ENCODE results near the gene LYPLA2.

Gene LYPLA2

GRCh38 chr1:23763041-23763577 is 27.8 kb upstream of the LYPLA2 start:
- WGBS (ENCODE audit: extremely low coverage, insufficient coverage, insufficient read length): no CpG with 5 or more reads among the region's 7 CpGs

GRCh38 chr1:23768733-23769132 is 22.2 kb upstream of the LYPLA2 start:
- Histone ChIP-seq H2BK5ac (ENCODE audit: low read depth, low read length, poor library complexity) (no peak overlapping the region), H3K4me2 (ENCODE audit: low read length) (no peak overlapping the region), H3K27ac (ENCODE audit: low read depth, low read length) (no peak overlapping the region), H3K4me1 (ENCODE audit: control insufficient read depth in 1 of 2, insufficient read depth in 2 of 2, low read length in 2 of 2) (peaks cover 3% of the 10 kb centered on the region in 2 experiments), H3K4ac (ENCODE audit: low read depth, low read length) (no peak overlapping the region), H3K79me1 (ENCODE audit: low read length) (no peaks in the 10 kb centered on the region), H3K23ac (ENCODE audit: low read length) (no peak overlapping the region), H3K79me2 (ENCODE audit: control insufficient read depth, insufficient read depth, low read length, poor library complexity) (no peaks in the 10 kb centered on the region), H3K18ac (ENCODE audit: low read length) (peak overlapping the region; percentile 42), H3K36me3 (ENCODE audit: control insufficient read depth in 1 of 2, insufficient read depth in 2 of 2, low read length in 2 of 2) (peaks cover 10 to 18% of the 10 kb centered on the region in 2 experiments), H2AFZ (ENCODE audit: insufficient read depth, low read length, poor library complexity) (no peak overlapping the region), H3K27me3 (ENCODE audit: insufficient read depth, low read length) (no peaks in the 10 kb centered on the region), H3K4me3 (ENCODE audit: low read depth, low read length) (no peak overlapping the region), H3K9ac (ENCODE audit: low read length) (no peak overlapping the region), H4K91ac (ENCODE audit: low read depth, low read length) (no peak overlapping the region), H2BK120ac (ENCODE audit: insufficient read depth, low read length, poor library complexity) (no peak overlapping the region), H2AK5ac (ENCODE audit: low read length) (no peak overlapping the region), H4K12ac (ENCODE audit: low read depth, low read length) (no peak overlapping the region), H3K9me3 (ENCODE audit: insufficient read depth, low read depth, low read length) (no peaks in the 10 kb centered on the region), H4K8ac (ENCODE audit: low read depth, low read length) (no peak overlapping the region), H2BK12ac (ENCODE audit: low read length) (no peak overlapping the region), H3K14ac (ENCODE audit: low read length) (no peak overlapping the region)
- no peak for DNase-seq
- no CpG with 5 or more reads among the region's 5 CpGs for WGBS (ENCODE audit: extremely low coverage, insufficient coverage, insufficient read length)

More at GRCh38 chr1:23763041-23763577, 27.8 kb upstream of the LYPLA2 start:
- H2AK5ac ChIP-seq (ENCODE audit: low read length): no peak overlapping the region
- no peaks in the 10 kb centered on the region for H3K79me2 ChIP-seq (ENCODE audit: control insufficient read depth, insufficient read depth, low read length, poor library complexity)
- no peak overlapping the region for H3K27ac ChIP-seq (ENCODE audit: low read depth, low read length)
- H3K9me3 ChIP-seq (ENCODE audit: insufficient read depth, low read depth, low read length): no peaks in the 10 kb centered on the region
- no peak overlapping the region for H3K14ac ChIP-seq (ENCODE audit: low read length)
- no peak overlapping the region for H3K4me2 ChIP-seq (ENCODE audit: low read length)
- H4K8ac ChIP-seq (ENCODE audit: low read depth, low read length): no peak overlapping the region
- no peak overlapping the region for H3K9ac ChIP-seq (ENCODE audit: low read length)
- H4K12ac ChIP-seq (ENCODE audit: low read depth, low read length): no peak overlapping the region
- H3K4ac ChIP-seq (ENCODE audit: low read depth, low read length): no peak overlapping the region
- H2AFZ ChIP-seq (ENCODE audit: insufficient read depth, low read length, poor library complexity): no peak overlapping the region
- no peak overlapping the region for H2BK12ac ChIP-seq (ENCODE audit: low read length)
- peaks cover 37 to 46% of the 10 kb centered on the region in 2 experiments for H3K36me3 ChIP-seq (ENCODE audit: control insufficient read depth in 1 of 2, insufficient read depth in 2 of 2, low read length in 2 of 2)
- no peak overlapping the region for H2BK5ac ChIP-seq (ENCODE audit: low read depth, low read length, poor library complexity)
- no peak overlapping the region for H2BK120ac ChIP-seq (ENCODE audit: insufficient read depth, low read length, poor library complexity)
- no peak overlapping the region for H4K91ac ChIP-seq (ENCODE audit: low read depth, low read length)
- no peaks in the 10 kb centered on the region for H3K4me1 ChIP-seq (ENCODE audit: control insufficient read depth in 1 of 2, insufficient read depth in 2 of 2, low read length in 2 of 2)
- no peak overlapping the region for H3K4me3 ChIP-seq (ENCODE audit: low read depth, low read length)
- no peaks in the 10 kb centered on the region for H3K79me1 ChIP-seq (ENCODE audit: low read length)
- no peak overlapping the region for H3K23ac ChIP-seq (ENCODE audit: low read length)
- no peaks in the 10 kb centered on the region for H3K27me3 ChIP-seq (ENCODE audit: insufficient read depth, low read length)
- DNase-seq: no peak
- no peak overlapping the region for H3K18ac ChIP-seq (ENCODE audit: low read length)

GRCh38 chr1:23772049-23772853 is 18.7 kb upstream of the LYPLA2 start:
- H3K79me2 ChIP-seq (ENCODE audit: control insufficient read depth, insufficient read depth, low read length, poor library complexity): no peaks in the 10 kb centered on the region

GRCh38 chr1:23772854-23773242 is 18.1 kb upstream of the LYPLA2 start:
- no peak overlapping the region for H3K14ac ChIP-seq (ENCODE audit: low read length)
- H3K4me1 ChIP-seq (ENCODE audit: control insufficient read depth in 1 of 2, insufficient read depth in 2 of 2, low read length in 2 of 2): peaks cover 3% of the 10 kb centered on the region in 2 experiments
- H2BK12ac ChIP-seq (ENCODE audit: low read length): no peak overlapping the region
- no peak overlapping the region for H4K91ac ChIP-seq (ENCODE audit: low read depth, low read length)
- H3K4ac ChIP-seq (ENCODE audit: low read depth, low read length): no peak overlapping the region
- H3K27me3 ChIP-seq (ENCODE audit: insufficient read depth, low read length): no peaks in the 10 kb centered on the region
- no peak for DNase-seq
- no peak overlapping the region for H2BK120ac ChIP-seq (ENCODE audit: insufficient read depth, low read length, poor library complexity)
- no peaks in the 10 kb centered on the region for H3K9me3 ChIP-seq (ENCODE audit: insufficient read depth, low read depth, low read length)
- H3K4me3 ChIP-seq (ENCODE audit: low read depth, low read length): no peak overlapping the region
- peaks cover 1% of the 10 kb centered on the region for H3K79me1 ChIP-seq (ENCODE audit: low read length)
- H2BK5ac ChIP-seq (ENCODE audit: low read depth, low read length, poor library complexity): no peak overlapping the region
- peaks cover 3 to 4% of the 10 kb centered on the region in 2 experiments for H3K36me3 ChIP-seq (ENCODE audit: control insufficient read depth in 1 of 2, insufficient read depth in 2 of 2, low read length in 2 of 2)
- no peak overlapping the region for H4K12ac ChIP-seq (ENCODE audit: low read depth, low read length)
- no peak overlapping the region for H3K23ac ChIP-seq (ENCODE audit: low read length)
- no peak overlapping the region for H3K27ac ChIP-seq (ENCODE audit: low read depth, low read length)
- H3K79me2 ChIP-seq (ENCODE audit: control insufficient read depth, insufficient read depth, low read length, poor library complexity): no peaks in the 10 kb centered on the region
- no peak overlapping the region for H3K4me2 ChIP-seq (ENCODE audit: low read length)
- no peak overlapping the region for H4K8ac ChIP-seq (ENCODE audit: low read depth, low read length)
- no peak overlapping the region for H2AK5ac ChIP-seq (ENCODE audit: low read length)
- H3K9ac ChIP-seq (ENCODE audit: low read length): no peak overlapping the region
- H3K18ac ChIP-seq (ENCODE audit: low read length): no peak overlapping the region
- no CpG with 5 or more reads among the region's 10 CpGs for WGBS (ENCODE audit: extremely low coverage, insufficient coverage, insufficient read length)
- no peak overlapping the region for H2AFZ ChIP-seq (ENCODE audit: insufficient read depth, low read length, poor library complexity)

More at GRCh38 chr1:23772049-23772853, 18.7 kb upstream of the LYPLA2 start:
- WGBS (ENCODE audit: extremely low coverage, insufficient coverage, insufficient read length): no CpG with 5 or more reads among the region's 14 CpGs
- H3K9me3 ChIP-seq (ENCODE audit: insufficient read depth, low read depth, low read length): no peaks in the 10 kb centered on the region
- no peak overlapping the region for H2AK5ac ChIP-seq (ENCODE audit: low read length)
- H3K9ac ChIP-seq (ENCODE audit: low read length): no peak overlapping the region
- H4K12ac ChIP-seq (ENCODE audit: low read depth, low read length): no peak overlapping the region
- H3K27ac ChIP-seq (ENCODE audit: low read depth, low read length): no peak overlapping the region
- no peak overlapping the region for H4K91ac ChIP-seq (ENCODE audit: low read depth, low read length)
- no peak overlapping the region for H2BK120ac ChIP-seq (ENCODE audit: insufficient read depth, low read length, poor library complexity)
- H3K4me1 ChIP-seq (ENCODE audit: control insufficient read depth in 1 of 2, insufficient read depth in 2 of 2, low read length in 2 of 2): peaks cover 3% of the 10 kb centered on the region in 2 experiments
- H3K23ac ChIP-seq (ENCODE audit: low read length): no peak overlapping the region
- H3K36me3 ChIP-seq (ENCODE audit: control insufficient read depth in 1 of 2, insufficient read depth in 2 of 2, low read length in 2 of 2): peaks cover 3 to 7% of the 10 kb centered on the region in 2 experiments
- peak; percentile 80 to 96 for DNase-seq
- H3K27me3 ChIP-seq (ENCODE audit: insufficient read depth, low read length): no peaks in the 10 kb centered on the region
- H3K4me2 ChIP-seq (ENCODE audit: low read length): no peak overlapping the region
- H3K14ac ChIP-seq (ENCODE audit: low read length): no peak overlapping the region
- H2AFZ ChIP-seq (ENCODE audit: insufficient read depth, low read length, poor library complexity): no peak overlapping the region
- H3K79me1 ChIP-seq (ENCODE audit: low read length): no peaks in the 10 kb centered on the region
- no peak overlapping the region for H3K4me3 ChIP-seq (ENCODE audit: low read depth, low read length)
- no peak overlapping the region for H2BK5ac ChIP-seq (ENCODE audit: low read depth, low read length, poor library complexity)
- no peak overlapping the region for H2BK12ac ChIP-seq (ENCODE audit: low read length)
- H3K4ac ChIP-seq (ENCODE audit: low read depth, low read length): no peak overlapping the region
- no peak overlapping the region for H3K18ac ChIP-seq (ENCODE audit: low read length)
- no peak overlapping the region for H4K8ac ChIP-seq (ENCODE audit: low read depth, low read length)
